Gastroesophageal sphincter (tissue), 4 donors: ENCODE results near the gene CLEC4D. TPM values are rescaled to one million over a fixed set of nuclear protein-coding genes. Genes with fewer than 3 reads are reported as not detected.

Source experiments
- small RNA-seq, 4 donors: library from RNA; depleted of rRNA; stranded (forward); fragments of <200 nt; gene quantifications; one replicate each; pipeline ENCODE3, GENCODE V24; 2016
- total RNA-seq, 4 donors: library from RNA; depleted of rRNA; stranded (reverse); fragments of >200 nt; gene quantifications; one replicate each; pipeline ENCODE4 v1.1.0, GENCODE V29; 2016

The CLEC4D gene
- total RNA-seq, 4 donors from 2014 or later, result 1.0 to 1.1 TPM; not detected in 2

Small RNAs within 50 kb of the gene (small RNA-seq; reads per million reads assigned to genes)
- 0 reads per million in 4 donors for gene RNU6-275P

Other genes with a start within 250 kb of the CLEC4D start
- not detected for gene CLEC6A, start 57.5 kb upstream of the CLEC4D start, total RNA-seq
- 1 to 10 TPM in 3 of 4 donors, under 1 TPM in 1; 0.12 to 6.5 (median 1.5) TPM for gene CLEC4E, start 27.4 kb downstream of the CLEC4D start, total RNA-seq
- not detected for gene AICDA, start 99.4 kb downstream of the CLEC4D start, total RNA-seq
- 100 to 1,000 TPM in 3 of 4 donors, 10 to 100 TPM in 1; 49.3 to 205 (median 137) TPM for gene MFAP5, start 149.3 kb downstream of the CLEC4D start, total RNA-seq
- gene RIMKLB, start 184.5 kb downstream of the CLEC4D start, total RNA-seq, result 10 to 100 TPM; 36.5 to 49.7 (median 43.5) TPM